Immature natural killer cell (primary cell): ENCODE results near the gene GPATCH8. TPM values are rescaled to one million over a fixed set of nuclear protein-coding genes. Genes with fewer than 3 reads are reported as not detected.
"Not testable (repeated sequence)": the region's sequence is repeated elsewhere in the genome, so short reads cannot be mapped to it uniquely, and the experiment has no call there.

Experiments
- DNase-seq, 3 donors: peaks; one replicate each; pipeline ENCODE4 v3.0.0; 2022; ENCODE audit warnings: mixed read lengths in 1 of 3
- H3K27ac Mint-ChIP-seq, 6 donors: one replicate each; pipeline ENCODE4 v1.8.0; 2020; ENCODE audit warnings: mixed read lengths in 6 of 6, mild to moderate bottlenecking in 5 of 6, inconsistent platforms in 4 of 6, moderate library complexity in 3 of 6
- H3K27me3 Mint-ChIP-seq, 3 donors: one replicate each; pipeline ENCODE4 v1.8.0; 2020 to 2021; ENCODE audit warnings: low read depth in 3 of 3, mild to moderate bottlenecking in 3 of 3, mixed read lengths in 3 of 3, moderate library complexity in 3 of 3, inconsistent platforms in 1 of 3
- H3K36me3 Mint-ChIP-seq, 3 donors: one replicate each; pipeline ENCODE4 v1.8.0; 2020; ENCODE audit warnings: mixed read lengths in 3 of 3, inconsistent platforms in 2 of 3, mild to moderate bottlenecking in 2 of 3
- H3K4me1 Mint-ChIP-seq, 2 donors: one replicate each; pipeline ENCODE4 v1.8.0; 2020; ENCODE audit warnings: inconsistent platforms in 2 of 2, mild to moderate bottlenecking in 2 of 2, mixed read lengths in 2 of 2, moderate library complexity in 1 of 2
- H3K4me3 Mint-ChIP-seq, 5 donors: one replicate each; pipeline ENCODE4 v1.8.0; 2020; ENCODE audit warnings: mild to moderate bottlenecking in 5 of 5, mixed read lengths in 5 of 5, inconsistent platforms in 3 of 5, moderate library complexity in 3 of 5
- H3K9me3 Mint-ChIP-seq, 6 donors: one replicate each; pipeline ENCODE4 v1.8.0; 2020; ENCODE audit warnings: mild to moderate bottlenecking in 6 of 6, mixed read lengths in 6 of 6, inconsistent platforms in 4 of 6, moderate library complexity in 3 of 6
- polyA plus RNA-seq, 3 donors: library from polyadenylated mRNA; unstranded; fragments of 300-500 nt; fragmentation: Illumina TruSeq; gene quantifications; one replicate each; pipeline ENCODE4 v1.2.3, GENCODE V29; 2021

Gene GPATCH8
- polyA plus RNA-seq, 3 donors from 2014 or later: 15.5 to 101 (median 22.1) TPM

DNA sequence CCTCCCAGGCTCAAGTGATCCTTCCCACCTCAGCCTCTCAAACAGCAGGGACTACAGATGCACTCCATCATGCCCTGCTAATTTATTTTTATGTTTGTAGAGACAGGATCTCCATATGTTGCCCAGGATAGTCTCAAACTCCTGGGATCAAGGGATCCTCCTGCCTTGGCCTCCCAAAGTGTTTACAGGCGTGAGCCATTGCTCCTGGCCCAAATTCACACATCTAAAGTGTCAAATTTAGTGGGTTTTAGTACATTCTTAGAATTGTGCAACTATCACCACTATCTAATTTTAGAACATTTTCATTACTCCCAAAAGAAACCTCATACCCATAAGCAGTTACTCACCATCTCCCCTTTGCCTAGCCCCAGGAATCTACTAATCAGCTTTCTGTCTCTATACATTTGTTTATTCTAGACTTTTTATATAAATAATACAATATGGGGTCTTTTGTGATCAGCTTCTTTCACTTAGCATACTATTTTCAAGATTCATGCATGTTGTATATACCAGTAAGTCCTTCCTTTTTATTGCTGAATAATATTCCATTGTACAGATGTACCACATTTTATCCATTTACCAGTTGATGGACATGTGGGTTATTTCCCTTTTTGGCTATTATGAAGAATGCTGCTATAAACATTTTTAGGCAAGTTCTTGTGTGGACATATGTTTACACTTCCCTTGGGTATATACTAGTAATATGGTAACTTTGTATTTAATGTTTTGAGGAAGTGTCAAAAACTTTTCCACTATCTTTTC lies 88.6 kb downstream of the GPATCH8 start:
- Mint-ChIP-seq H3K4me3 (peak overlapping the region; percentile 6 to 69 (median 49)), H3K27ac (peak overlapping the region in 5 of 6 donors; percentile 18 to 87 (median 57)), H3K4me1 (peaks cover 33 to 56% of the 10 kb centered on the region in 2 donors), H3K27me3 (no peaks in the 10 kb centered on the region), H3K9me3 (no peaks in the 10 kb centered on the region), H3K36me3 (peaks cover 5 to 21% (median 18%) of the 10 kb centered on the region in 3 donors)
- no peak for DNase-seq

DNA sequence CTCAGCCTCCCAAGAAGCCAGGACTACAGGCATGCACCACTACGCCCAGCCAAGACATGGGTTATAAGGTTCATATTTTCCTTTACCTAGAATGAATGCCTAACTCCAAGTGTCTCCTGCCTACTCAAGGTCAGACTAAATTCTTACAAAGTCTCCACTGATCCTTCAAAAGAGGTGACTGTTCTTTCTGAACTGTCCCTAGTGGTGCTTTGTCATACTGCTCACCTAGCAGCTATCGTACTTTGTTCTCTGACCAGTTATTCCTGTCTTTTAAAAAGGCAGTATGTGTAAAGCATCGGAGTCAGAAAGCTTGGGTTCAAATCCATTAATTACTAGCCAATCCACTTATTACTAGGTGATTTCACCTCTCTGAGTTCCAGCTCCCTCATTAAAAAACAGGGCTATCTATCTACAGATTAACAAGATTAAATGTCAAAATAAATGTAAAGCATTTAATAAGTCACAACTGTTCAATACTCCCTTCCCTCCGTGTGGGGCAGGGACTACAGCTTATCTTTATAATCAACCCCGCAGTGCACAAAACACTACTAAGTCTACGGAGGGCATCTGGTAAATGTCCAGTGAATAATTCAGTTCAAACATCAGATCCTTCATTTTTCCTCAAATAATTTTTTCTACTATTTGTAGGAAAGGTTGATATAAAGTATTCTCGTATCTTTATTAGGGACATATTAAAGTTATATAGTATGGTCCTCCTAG lies 93.7 kb downstream of the GPATCH8 start:
- no peaks in the 10 kb centered on the region for H3K27me3 Mint-ChIP-seq
- H3K9me3 Mint-ChIP-seq: no peaks in the 10 kb centered on the region
- H3K27ac Mint-ChIP-seq: peak overlapping the region in 3 of 6 donors; percentile 24 to 82 (median 26)
- no peak overlapping the region for H3K4me3 Mint-ChIP-seq
- DNase-seq: no peak
- H3K4me1 Mint-ChIP-seq: peaks cover 32 to 53% of the 10 kb centered on the region in 2 donors
- H3K36me3 Mint-ChIP-seq: peaks cover 0 to 9% (median 6%) of the 10 kb centered on the region in 3 donors

DNA sequence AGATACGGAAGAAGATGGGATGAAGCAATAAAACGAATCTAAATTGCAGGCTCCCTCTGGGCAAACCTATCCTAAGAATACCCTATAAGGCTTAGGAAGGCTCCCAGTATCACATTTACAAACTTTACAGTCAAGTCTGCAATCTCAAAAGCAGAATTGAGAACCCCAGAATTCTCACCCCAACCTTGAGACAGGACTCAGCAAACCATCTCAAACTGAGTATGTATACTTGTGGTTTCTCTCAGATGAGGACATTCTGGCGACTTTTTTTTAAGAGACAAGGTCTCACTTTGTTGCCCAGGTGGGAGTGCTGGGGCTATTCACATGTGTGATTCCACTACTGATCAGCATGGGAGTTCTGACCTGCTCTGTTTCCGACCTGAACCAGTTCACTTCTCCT lies 94.4 kb downstream of the GPATCH8 start:
- Mint-ChIP-seq H3K4me3 (no peak overlapping the region), H3K4me1 (peaks cover 28 to 46% of the 10 kb centered on the region in 2 donors), H3K36me3 (peaks cover 0 to 7% (median 6%) of the 10 kb centered on the region in 3 donors), H3K27me3 (no peaks in the 10 kb centered on the region), H3K9me3 (no peaks in the 10 kb centered on the region), H3K27ac (peak overlapping the region in 5 of 6 donors; percentile 60 to 82 (median 76))
- no peak for DNase-seq

GRCh38 chr17:44402564-44403172 lies 100.5 kb downstream of the GPATCH8 start:
- DNase-seq: no peak
- Mint-ChIP-seq H3K4me3 (peak overlapping the region in 1 of 5 donors; percentile 2), H3K9me3 (no peaks in the 10 kb centered on the region), H3K27ac (peak overlapping the region; percentile 36 to 68 (median 51)), H3K4me1 (peaks cover 24 to 36% of the 10 kb centered on the region in 2 donors), H3K36me3 (peaks cover 22 to 33% (median 32%) of the 10 kb centered on the region in 3 donors), H3K27me3 (peaks cover 0 to 14% (median 9%) of the 10 kb centered on the region in 3 donors)

DNA sequence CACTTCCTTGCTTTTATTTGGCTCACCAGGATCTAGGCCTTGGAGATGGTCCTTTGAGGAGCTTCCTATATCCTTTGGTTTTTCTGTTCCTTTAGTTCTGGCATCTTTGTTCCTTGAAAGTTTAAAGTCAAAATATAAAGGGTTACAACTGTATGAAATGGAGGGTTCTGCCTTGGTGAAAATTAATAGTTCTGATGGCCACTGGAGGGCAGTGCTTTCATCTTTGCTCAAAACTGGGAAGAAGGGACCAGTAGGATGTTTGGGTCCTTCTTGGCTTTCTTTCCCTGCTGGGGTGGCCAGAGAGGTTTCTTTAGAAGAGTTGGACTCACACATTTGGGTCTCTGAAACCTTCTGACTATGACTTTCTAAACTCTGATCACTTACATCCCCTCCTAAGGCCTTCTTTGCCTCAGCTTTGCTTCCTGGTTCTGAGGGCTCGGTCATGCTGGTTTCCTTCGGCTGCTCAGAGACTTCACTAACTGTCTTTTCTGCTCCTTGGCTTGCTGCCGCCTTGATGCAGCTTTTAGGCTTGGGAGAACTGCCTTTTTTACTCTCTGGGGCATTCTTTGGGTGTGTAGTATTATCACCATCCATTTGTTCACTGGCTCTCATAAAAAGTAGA lies 102.9 kb downstream of the GPATCH8 start:
- Mint-ChIP-seq H3K9me3 (no peaks in the 10 kb centered on the region), H3K4me3 (peak overlapping the region in 1 of 5 donors; percentile 20), H3K27ac (peak overlapping the region; percentile 45 to 85 (median 70)), H3K4me1 (peaks cover 17 to 21% of the 10 kb centered on the region in 2 donors), H3K27me3 (peaks cover 1 to 14% (median 9%) of the 10 kb centered on the region in 3 donors), H3K36me3 (peaks cover 22 to 41% (median 29%) of the 10 kb centered on the region in 3 donors)
- DNase-seq: peak; percentile 22 to 39 (median 27)

DNA sequence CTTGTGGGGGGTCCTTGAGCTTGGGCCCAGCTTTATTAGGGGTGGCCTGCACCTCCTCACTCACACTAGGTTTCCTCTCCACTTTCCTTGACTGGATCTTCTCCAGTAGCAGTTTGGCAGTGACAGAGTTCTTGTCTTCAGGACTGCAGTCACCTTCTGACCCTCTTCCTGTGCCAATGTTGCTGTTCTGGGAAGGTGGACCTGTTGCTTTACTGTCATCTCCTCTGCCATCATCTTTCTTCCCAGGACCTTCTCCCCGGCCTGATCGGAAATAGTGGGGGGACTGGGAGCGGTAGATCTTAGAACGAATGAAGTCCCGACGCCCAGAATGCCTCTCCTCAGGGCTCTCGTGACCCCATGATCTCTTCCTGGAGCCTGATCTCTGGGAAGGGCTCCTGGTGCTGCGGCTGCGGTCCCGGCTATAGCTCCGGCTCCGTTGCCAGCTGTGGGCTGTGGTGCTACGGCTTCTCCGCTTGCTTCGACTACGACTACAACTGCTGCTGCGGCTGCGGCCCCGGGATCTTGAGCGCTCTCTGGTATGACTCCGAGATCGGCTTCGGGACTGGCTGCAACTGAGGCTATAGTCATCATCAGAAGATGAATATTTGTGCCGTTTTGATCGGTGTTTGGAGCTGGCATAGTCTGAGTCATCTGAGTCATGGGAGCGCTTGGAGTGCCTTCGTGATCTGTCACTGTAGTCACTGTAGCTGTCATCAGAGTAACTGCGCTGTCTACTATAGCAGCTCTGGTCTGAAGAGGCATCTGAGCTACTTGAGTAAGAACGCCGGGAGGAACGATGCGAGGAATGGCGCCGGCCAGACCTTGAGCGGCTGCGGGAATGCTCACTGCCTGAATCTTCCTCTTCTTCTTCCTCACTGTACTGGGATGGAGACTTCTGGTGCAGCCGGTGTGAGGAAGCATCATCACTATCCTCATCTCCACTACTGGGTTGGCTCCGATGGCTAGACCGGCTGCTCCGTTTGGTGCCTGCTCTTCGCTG lies 104.2 kb downstream of the GPATCH8 start:
- peaks cover 18 to 41% (median 25%) of the 10 kb centered on the region in 3 donors for H3K36me3 Mint-ChIP-seq
- peaks cover 1 to 14% (median 9%) of the 10 kb centered on the region in 3 donors for H3K27me3 Mint-ChIP-seq
- peaks cover 17 to 21% of the 10 kb centered on the region in 2 donors for H3K4me1 Mint-ChIP-seq
- no peaks in the 10 kb centered on the region for H3K9me3 Mint-ChIP-seq
- H3K27ac Mint-ChIP-seq: peak overlapping the region in 1 of 6 donors; percentile 35
- no peak overlapping the region for H3K4me3 Mint-ChIP-seq
- no peak for DNase-seq

GRCh38 chr17:44397479-44398440 lies 105.4 kb downstream of the GPATCH8 start:
- H3K36me3 Mint-ChIP-seq: peaks cover 18 to 40% (median 25%) of the 10 kb centered on the region in 3 donors
- no peak overlapping the region for H3K27ac Mint-ChIP-seq
- peaks cover 17 to 18% of the 10 kb centered on the region in 2 donors for H3K4me1 Mint-ChIP-seq
- no peak overlapping the region for H3K4me3 Mint-ChIP-seq
- DNase-seq: no peak
- no peaks in the 10 kb centered on the region for H3K9me3 Mint-ChIP-seq
- H3K27me3 Mint-ChIP-seq: peaks cover 1 to 14% (median 9%) of the 10 kb centered on the region in 3 donors

DNA sequence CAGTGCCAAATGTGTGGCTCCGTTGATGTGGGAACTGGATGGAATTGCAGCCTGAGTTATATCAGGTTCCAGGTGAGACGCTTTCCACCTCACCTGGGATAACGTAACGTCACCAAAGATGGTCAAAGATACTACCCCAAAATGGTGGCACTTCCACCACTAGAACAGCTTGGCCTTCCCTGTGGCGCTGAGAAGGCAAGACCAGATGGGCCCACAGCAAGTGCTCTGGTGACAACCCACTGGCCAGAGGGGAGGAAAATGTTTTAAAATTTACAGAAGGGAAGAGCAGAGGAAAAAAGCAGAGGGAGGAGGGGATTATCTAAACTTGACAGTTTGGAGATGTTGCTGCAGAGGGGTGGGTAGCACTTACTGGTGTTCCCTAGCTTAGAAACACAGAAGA lies 106.3 kb downstream of the GPATCH8 start:
- Mint-ChIP-seq H3K9me3 (no peaks in the 10 kb centered on the region), H3K27ac (peak overlapping the region in 3 of 6 donors; percentile 29 to 62 (median 34)), H3K4me3 (no peak overlapping the region), H3K36me3 (peaks cover 13 to 37% (median 19%) of the 10 kb centered on the region in 3 donors), H3K4me1 (peaks cover 11 to 12% of the 10 kb centered on the region in 2 donors), H3K27me3 (peaks cover 1 to 14% (median 9%) of the 10 kb centered on the region in 3 donors)
- DNase-seq: no peak

- H3K4me3 Mint-ChIP-seq: no peak overlapping the region
- peak overlapping the region in 2 of 6 donors; percentile 12 to 59 for H3K27ac Mint-ChIP-seq
- DNase-seq: no peak
- peaks cover 2 to 26% (median 7%) of the 10 kb centered on the region in 3 donors for H3K36me3 Mint-ChIP-seq
- H3K4me1 Mint-ChIP-seq: peaks cover 6% of the 10 kb centered on the region in 2 donors
- H3K9me3 Mint-ChIP-seq: no peaks in the 10 kb centered on the region
- H3K27me3 Mint-ChIP-seq: peaks cover 1 to 12% (median 5%) of the 10 kb centered on the region in 3 donors
These were observed 108.4 kb downstream of the GPATCH8 start for GRCh38 chr17:44394833-44395232.

DNA sequence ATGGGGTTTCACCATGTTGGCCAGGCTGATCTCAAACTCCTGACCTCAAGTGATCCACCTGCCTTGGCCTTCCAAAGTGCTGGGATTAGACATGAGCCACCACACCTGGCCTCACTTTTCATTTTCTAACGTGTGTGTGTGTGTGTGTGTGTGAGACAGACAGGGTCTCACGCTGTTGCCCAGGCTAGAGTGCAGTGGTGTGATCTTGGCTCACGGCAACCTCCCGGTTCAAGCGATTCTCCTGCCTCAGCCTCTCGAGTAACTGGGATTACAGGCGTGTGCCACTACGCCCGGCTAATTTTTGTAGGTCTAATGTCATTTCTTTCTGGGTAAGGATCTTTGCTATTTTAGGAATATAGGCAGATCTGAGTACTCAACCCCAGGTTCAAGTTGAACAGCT lies 109.1 kb downstream of the GPATCH8 start:
- not testable (repeated sequence) for H3K9me3 Mint-ChIP-seq, H3K27ac Mint-ChIP-seq, DNase-seq, H3K4me3 Mint-ChIP-seq
- Mint-ChIP-seq H3K36me3 (peaks cover 0 to 18% (median 4%) of the 10 kb centered on the region in 3 donors), H3K27me3 (peaks cover 1 to 11% (median 7%) of the 10 kb centered on the region in 3 donors), H3K4me1 (peaks cover 12 to 13% of the 10 kb centered on the region in 2 donors)

DNA sequence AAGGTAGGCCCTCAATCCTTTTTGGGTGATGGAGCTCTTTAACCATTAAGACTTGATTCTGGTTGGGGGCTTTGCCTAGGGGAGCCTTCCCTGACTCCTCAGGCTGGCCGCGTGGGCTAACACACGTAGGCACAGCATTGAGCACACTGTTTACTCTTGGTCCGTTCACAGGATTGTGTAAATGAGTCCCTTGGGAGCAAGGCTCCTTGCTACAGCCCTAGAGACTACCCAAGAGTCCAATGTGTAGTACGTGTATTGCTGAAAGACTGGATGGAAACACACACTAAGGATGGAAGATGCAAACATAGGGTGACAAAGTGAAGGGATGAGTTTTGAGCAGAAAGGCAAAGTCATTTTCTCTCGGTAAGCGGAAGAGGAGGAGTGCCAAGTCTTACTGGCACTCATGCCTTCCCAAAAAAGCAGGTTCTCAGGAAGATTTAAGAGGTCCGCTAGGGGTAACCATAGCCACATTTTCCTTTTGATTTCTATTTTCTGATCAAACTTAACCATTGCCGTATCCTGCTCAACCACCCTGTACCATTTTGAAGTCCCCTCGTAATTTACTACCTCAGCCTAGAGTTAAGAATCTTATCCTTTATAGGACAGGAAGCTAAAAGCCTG lies 112.8 kb downstream of the GPATCH8 start:
- no peak for DNase-seq
- Mint-ChIP-seq H3K4me3 (no peak overlapping the region), H3K27ac (no peak overlapping the region), H3K4me1 (peaks cover 26% of the 10 kb centered on the region in 2 donors), H3K27me3 (peaks cover 0 to 9% (median 6%) of the 10 kb centered on the region in 3 donors), H3K9me3 (no peaks in the 10 kb centered on the region), H3K36me3 (no peaks in the 10 kb centered on the region)
